Measurements from ENCODE around the gene KCNH1. TPM values are rescaled to one million over a fixed set of nuclear protein-coding genes. Genes with fewer than 3 reads are reported as not detected.

KCNH1 gene
- total RNA-seq, 4 donors from 2014 or later = 0.24 to 1.6 TPM; not detected in 2

DNA sequence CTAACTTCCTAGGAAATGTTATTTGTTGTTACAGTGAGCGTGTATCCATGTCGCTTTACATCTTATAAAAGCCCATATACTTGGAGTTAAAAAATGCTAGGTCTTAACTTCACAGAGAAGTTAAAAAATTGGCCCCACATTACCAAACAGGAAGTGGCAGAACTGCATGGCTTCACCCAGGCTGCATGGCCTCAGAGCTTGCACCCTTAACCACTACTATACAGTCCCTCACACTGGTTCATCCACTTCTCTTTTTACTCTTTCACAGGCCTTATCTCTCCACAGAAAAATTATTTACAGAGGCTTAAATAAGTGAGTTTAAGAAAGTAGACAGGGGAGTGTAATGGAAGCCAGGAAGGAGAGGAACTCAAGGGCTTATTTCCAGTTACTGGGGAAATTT lies 402.8 kb downstream of the KCNH1 start:
- ATAC-seq (ENCODE audit: low FRiP score) = no peak

DNA sequence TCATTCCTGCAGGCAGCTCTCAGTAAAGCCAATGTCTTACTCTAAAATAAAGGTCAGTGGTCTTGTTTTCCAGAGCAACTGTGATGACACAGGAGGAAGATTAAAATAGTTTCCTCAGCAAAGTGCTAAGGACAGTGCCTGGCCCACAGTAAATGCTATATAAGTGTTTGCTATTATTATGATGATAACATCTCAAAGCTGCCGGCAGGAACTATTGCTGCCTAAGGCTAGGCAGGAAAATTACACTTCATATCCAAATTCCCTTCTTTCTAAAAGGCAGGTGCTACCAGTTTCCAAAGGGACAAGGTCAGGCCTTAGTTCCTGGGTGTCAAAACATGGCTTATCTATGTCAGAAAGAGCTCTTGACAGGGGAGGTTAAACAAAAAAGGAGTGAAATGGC lies 403.9 kb downstream of the KCNH1 start:
- ATAC-seq (ENCODE audit: low FRiP score) (no peak), DNase-seq (ENCODE audit: low spot score) (no peak)
- TF ChIP-seq, protein P1, sequence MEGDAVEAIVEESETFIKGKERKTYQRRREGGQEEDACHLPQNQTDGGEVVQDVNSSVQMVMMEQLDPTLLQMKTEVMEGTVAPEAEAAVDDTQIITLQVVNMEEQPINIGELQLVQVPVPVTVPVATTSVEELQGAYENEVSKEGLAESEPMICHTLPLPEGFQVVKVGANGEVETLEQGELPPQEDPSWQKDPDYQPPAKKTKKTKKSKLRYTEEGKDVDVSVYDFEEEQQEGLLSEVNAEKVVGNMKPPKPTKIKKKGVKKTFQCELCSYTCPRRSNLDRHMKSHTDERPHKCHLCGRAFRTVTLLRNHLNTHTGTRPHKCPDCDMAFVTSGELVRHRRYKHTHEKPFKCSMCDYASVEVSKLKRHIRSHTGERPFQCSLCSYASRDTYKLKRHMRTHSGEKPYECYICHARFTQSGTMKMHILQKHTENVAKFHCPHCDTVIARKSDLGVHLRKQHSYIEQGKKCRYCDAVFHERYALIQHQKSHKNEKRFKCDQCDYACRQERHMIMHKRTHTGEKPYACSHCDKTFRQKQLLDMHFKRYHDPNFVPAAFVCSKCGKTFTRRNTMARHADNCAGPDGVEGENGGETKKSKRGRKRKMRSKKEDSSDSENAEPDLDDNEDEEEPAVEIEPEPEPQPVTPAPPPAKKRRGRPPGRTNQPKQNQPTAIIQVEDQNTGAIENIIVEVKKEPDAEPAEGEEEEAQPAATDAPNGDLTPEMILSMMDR (IDR thresholded peaks at IDR 0.05) = no peak

More for the DNA sequence above, 402.8 kb downstream of the KCNH1 start:
- no peak for DNase-seq (ENCODE audit: low spot score)
- TF ChIP-seq, protein P1 (IDR thresholded peaks at IDR 0.05) = no peak

DNA sequence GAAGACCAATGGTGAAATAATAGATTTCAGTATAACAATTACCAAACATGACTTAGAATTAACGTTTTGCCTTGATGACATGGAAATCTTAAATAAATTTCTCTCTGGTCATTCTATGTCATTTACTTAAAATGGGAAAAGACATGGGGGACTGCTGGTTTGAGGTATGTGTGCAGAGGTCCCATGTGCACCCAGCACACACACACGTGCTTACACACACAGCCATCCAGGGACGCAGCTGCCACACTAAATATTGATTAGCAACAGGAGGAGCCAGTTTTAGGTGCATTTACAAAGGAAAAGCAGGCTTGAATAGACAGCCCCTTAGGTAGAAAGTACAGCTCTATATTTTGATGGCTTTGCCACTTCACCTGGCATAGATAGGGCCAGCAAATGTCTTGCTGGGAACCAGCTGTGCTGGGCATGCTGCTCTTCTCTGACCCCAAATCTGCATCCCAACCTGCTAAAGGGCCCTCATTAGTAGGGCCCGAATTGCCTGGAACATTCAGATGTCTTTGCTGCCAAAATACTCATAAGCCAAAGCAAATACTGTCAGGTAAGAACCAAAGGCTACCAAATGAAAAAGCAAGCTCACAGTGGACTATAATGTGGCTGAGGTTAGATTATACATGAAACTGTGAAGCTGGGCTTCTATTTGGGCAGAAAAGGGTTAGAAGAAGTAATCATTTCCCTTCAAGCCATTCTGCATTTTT lies 405.4 kb downstream of the KCNH1 start:
- ATAC-seq (ENCODE audit: low FRiP score) (no peak), DNase-seq (ENCODE audit: low spot score) (no peak)
- TF ChIP-seq, protein P1 (IDR thresholded peaks at IDR 0.05) = no peak

DNA sequence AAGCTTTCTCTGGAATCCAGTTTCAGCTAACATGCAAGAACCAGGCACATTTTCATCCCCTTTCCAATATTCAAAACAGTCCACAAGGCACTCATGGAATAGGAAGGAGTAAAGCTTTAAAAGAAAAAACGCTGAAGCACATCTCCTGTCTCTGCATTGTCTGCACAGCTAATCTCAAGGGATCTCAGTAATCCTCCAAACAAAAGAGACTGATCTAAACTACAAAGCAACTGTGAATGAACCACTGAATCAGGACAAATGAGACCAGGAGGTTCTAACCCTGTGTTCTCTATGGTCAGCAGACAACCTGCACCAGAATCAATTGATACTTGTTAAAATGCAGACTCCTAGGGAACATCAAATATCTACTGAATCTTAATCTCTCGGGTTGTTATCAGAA lies 406.2 kb downstream of the KCNH1 start:
- DNase-seq (ENCODE audit: low spot score) (no peak), ATAC-seq (ENCODE audit: low FRiP score) (no peak)
- TF ChIP-seq, protein P1 (IDR thresholded peaks at IDR 0.05) = no peak

DNA sequence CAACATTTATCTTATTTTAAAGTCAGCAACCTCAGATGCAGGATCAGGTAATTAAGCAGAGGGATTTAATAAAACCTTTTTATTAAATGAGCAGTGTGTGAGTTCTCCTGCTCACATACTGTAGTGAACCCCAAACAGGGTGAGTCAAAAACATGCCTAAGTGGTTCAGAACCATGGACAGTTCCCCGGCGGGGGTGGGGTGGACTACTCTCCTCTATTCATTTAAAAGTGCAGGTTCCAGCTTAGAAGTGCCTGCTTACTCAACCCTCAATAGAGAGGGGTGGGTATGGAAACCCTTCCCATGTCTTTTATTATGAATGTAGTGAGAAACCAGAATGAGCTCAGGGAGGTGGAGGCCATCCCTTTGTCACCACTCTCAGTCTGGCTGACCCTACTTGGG lies 407.3 kb downstream of the KCNH1 start:
- ATAC-seq (ENCODE audit: low FRiP score) = no peak
- DNase-seq (ENCODE audit: low spot score) = no peak
- TF ChIP-seq, protein P1 (IDR thresholded peaks at IDR 0.05) = no peak

DNA sequence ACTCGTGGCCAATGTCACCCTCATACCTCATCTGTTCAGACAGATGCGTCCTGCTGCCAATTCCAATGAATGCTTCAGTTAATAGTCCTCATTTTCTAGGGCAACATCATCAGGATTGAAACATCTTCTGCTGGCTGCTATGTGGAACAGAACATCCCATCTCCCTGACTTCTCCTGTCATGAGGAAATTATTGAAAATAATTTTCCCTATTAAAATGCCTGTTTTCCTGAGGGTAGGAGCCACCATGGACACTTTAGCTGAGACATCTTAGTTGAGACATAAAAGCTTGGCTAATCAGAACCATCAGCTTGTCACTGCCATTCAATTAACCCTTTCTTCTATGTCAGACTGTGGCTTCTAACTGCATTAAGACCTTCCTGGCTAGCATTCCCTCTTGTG lies 409.2 kb downstream of the KCNH1 start:
- TF ChIP-seq, protein P1 (IDR thresholded peaks at IDR 0.05) = no peak
- no peak for DNase-seq (ENCODE audit: low spot score)
- no peak for ATAC-seq (ENCODE audit: low FRiP score)

DNA sequence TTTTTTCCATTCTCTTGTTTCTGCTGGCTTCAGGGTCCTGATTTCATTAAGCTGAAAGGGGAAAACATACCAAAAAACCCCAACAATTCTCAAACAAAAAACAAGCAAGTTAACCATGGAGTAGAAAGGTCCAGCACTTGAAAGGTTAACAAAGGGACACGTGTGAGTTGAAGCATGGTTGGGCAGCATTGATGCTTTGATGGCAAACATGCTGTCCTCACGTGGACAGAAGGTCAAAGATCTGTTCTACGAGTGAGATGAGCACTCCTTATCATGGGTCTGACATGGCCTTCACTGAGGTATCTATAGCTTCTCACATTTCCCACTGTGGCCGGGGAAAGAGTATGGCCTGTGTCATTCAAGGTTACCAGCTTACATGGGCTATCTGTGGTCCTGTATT lies 410.3 kb downstream of the KCNH1 start:
- DNase-seq (ENCODE audit: low spot score) (no peak), ATAC-seq (ENCODE audit: low FRiP score) (no peak)
- TF ChIP-seq, protein P1 (IDR thresholded peaks at IDR 0.05) = no peak
